ENCODE measurements around the gene ENOX2.

Gene ENOX2

GRCh38 chrX:130694983-130695382 is 208.0 kb downstream of the ENOX2 start:
- DNase-seq, result peak; percentile 45

- no peak for DNase-seq
These were observed 211.4 kb downstream of the ENOX2 start for GRCh38 chrX:130691576-130691975.

GRCh38 chrX:130688360-130688759 is 214.6 kb downstream of the ENOX2 start:
- DNase-seq, result peak; percentile 43

GRCh38 chrX:130682990-130683389 is 220.0 kb downstream of the ENOX2 start:
- DNase-seq, result no peak

- peak; percentile 6 for DNase-seq
These were observed 222.6 kb downstream of the ENOX2 start for GRCh38 chrX:130680164-130681035.

GRCh38 chrX:130676861-130677260 is 226.1 kb downstream of the ENOX2 start:
- no peak for DNase-seq

- DNase-seq, result no peak
These were observed 230.8 kb downstream of the ENOX2 start for GRCh38 chrX:130672214-130672613.

GRCh38 chrX:130669233-130669632 is 233.8 kb downstream of the ENOX2 start:
- DNase-seq, result no peak

GRCh38 chrX:130665263-130665662 is 237.7 kb downstream of the ENOX2 start:
- no peak for DNase-seq

GRCh38 chrX:130658310-130658709 is 244.7 kb downstream of the ENOX2 start:
- DNase-seq, result no peak

GRCh38 chrX:130654409-130654950 is 248.5 kb downstream of the ENOX2 start:
- no peak for DNase-seq

GRCh38 chrX:130652824-130653578 is 250.0 kb downstream of the ENOX2 start:
- no peak for DNase-seq

- no peak for DNase-seq
These were observed 253.3 kb downstream of the ENOX2 start for GRCh38 chrX:130649738-130650137.

GRCh38 chrX:130647468-130647867 is 255.5 kb downstream of the ENOX2 start:
- DNase-seq, result no peak

- no peak for DNase-seq
These were observed 256.9 kb downstream of the ENOX2 start for GRCh38 chrX:130645955-130646583.

GRCh38 chrX:130637591-130637990 is 265.4 kb downstream of the ENOX2 start:
- no peak for DNase-seq

- peak; percentile 13 for DNase-seq
These were observed 266.7 kb downstream of the ENOX2 start for GRCh38 chrX:130636277-130636676.

- DNase-seq, result no peak
These were observed 272.0 kb downstream of the ENOX2 start for GRCh38 chrX:130631011-130631410.

- no peak for DNase-seq
These were observed 274.5 kb downstream of the ENOX2 start for GRCh38 chrX:130628516-130628915.

GRCh38 chrX:130626521-130626920 is 276.5 kb downstream of the ENOX2 start:
- no peak for DNase-seq

- DNase-seq, result no peak
These were observed 277.6 kb downstream of the ENOX2 start for GRCh38 chrX:130625386-130625785.

GRCh38 chrX:130623518-130623917 is 279.5 kb downstream of the ENOX2 start:
- no peak for DNase-seq

- DNase-seq, result no peak
These were observed 287.1 kb downstream of the ENOX2 start for GRCh38 chrX:130615941-130616340.
